ENCODE measurements around the gene YIPF3. TPM values are rescaled to one million over a fixed set of nuclear protein-coding genes. Genes with fewer than 3 reads are reported as not detected.
"Not testable (repeated sequence)": the region's sequence is repeated elsewhere in the genome, so short reads cannot be mapped to it uniquely, and the experiment has no call there.

YIPF3 gene
- total RNA-seq, 4 donors from 2014 or later = 83.4 to 146 (median 103) TPM

DNA sequence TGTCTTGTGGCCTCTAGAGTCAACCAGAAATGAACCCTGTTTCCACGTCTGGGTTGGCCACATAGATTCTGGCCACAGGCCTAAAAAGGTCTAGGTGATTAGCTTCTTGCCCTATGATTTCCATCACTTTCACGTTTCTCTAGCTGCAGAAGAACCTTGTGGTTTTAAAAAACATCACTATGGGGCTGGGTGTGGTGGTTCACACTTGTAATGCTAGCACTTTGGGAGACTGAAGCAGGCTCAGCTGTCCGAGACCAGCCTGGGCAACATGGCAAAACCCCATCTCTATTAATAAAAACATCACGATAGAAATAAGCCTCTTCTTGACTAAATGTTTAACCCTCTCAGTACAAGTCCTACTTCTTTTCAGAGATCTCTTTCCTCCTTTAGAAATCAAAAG lies 27.7 kb upstream of the YIPF3 start:
- no peak overlapping the region for H3K27ac ChIP-seq
- intact Hi-C loops (cut with DNase I; ENCODE audit: low total_unique reads) (no loop called here), in situ Hi-C loops (cut with MboI; ENCODE audit: low pct_ligation_motif_present in 1 of 4, low pct_unique_long_range_greater_than_20kb in 1 of 4, low sequenced_read_pairs in 3 of 4) (no loop called here)
- no peaks in the 10 kb centered on the region for H3K9me3 ChIP-seq
- no peak overlapping the region for H3K4me3 ChIP-seq
- H3K36me3 ChIP-seq = peaks cover 0 to 55% (median 21%) of the 10 kb centered on the region in 4 donors
- H3K27me3 ChIP-seq = no peaks in the 10 kb centered on the region
- H3K4me1 ChIP-seq = no peaks in the 10 kb centered on the region
- WGBS, 2 donors (ENCODE audit: low coverage in 1 of 2) = 73 to 77% methylated on average over 4 of the region's 4 CpGs
- DNase-seq = no peak
- no peak for TF ChIP-seq POLR2AphosphoS5 (IDR thresholded peaks at IDR 0.05)
- no peak for TF ChIP-seq CTCF (IDR thresholded peaks at IDR 0.05)
- no peak for TF ChIP-seq EP300 (IDR thresholded peaks at IDR 0.05; ENCODE audit: low read depth)
- no peak for TF ChIP-seq POLR2A (IDR thresholded peaks at IDR 0.05)

DNA sequence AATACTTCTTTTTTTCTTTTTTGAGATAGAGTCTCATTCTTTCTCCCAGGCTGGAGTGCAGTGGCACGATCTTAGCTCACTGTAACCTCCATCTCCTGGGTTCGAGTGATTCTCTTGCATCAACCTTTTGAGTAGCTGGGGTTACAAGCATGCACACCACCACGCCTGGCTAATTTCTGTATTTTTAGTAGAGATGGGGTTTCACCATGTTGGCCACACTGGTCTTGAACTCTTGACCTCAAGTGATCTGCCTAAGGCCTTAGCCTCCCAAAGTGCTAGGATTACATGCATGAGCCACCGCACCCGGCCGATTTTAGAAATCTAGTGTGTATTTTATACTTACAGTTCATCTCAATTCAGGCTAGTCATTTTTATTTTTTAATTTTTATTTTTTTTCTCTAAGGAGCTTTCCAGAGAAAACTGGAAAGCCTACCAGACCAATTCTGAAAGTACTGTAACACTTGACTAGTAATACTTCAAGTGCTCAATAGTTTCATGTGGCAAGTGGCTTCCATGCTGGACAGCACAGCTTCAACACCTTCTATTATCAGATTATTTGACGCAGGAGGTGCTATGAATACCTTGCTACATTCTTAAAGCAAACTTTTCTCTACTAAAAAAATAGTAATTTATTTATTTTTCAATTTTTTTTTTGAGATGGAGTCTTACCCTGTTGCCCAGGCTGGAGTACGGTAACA lies 25.2 kb upstream of the YIPF3 start:
- Histone ChIP-seq H3K27ac (no peak overlapping the region), H3K36me3 (peaks cover 0 to 41% (median 11%) of the 10 kb centered on the region in 4 donors), H3K27me3 (no peaks in the 10 kb centered on the region), H3K4me3 (no peak overlapping the region), H3K9me3 (no peaks in the 10 kb centered on the region), H3K4me1 (no peaks in the 10 kb centered on the region)
- in situ Hi-C loops (cut with MboI; ENCODE audit: low pct_ligation_motif_present in 1 of 4, low pct_unique_long_range_greater_than_20kb in 1 of 4, low sequenced_read_pairs in 3 of 4) = no loop called here
- 84 to 87% methylated on average over 6 to 8 of the region's 8 CpGs for WGBS, 2 donors (ENCODE audit: low coverage in 1 of 2)
- TF ChIP-seq EP300 (IDR thresholded peaks at IDR 0.05; ENCODE audit: low read depth) (no peak), CTCF (IDR thresholded peaks at IDR 0.05) (no peak)
- intact Hi-C loops (cut with DNase I; ENCODE audit: low total_unique reads) = no loop called here
- no peak for DNase-seq

- no peaks in the 10 kb centered on the region for H3K9me3 ChIP-seq
- intact Hi-C loops (cut with DNase I; ENCODE audit: low total_unique reads) (no loop called here), in situ Hi-C loops (cut with MboI; ENCODE audit: low pct_ligation_motif_present in 1 of 4, low pct_unique_long_range_greater_than_20kb in 1 of 4, low sequenced_read_pairs in 3 of 4) (no loop called here)
- H3K4me1 ChIP-seq = no peaks in the 10 kb centered on the region
- H3K27me3 ChIP-seq = no peaks in the 10 kb centered on the region
- no peak overlapping the region for H3K27ac ChIP-seq
- H3K4me3 ChIP-seq = no peak overlapping the region
- WGBS, 2 donors (ENCODE audit: low coverage in 1 of 2) = 94 to 100% methylated on average over 5 of the region's 5 CpGs
- H3K36me3 ChIP-seq = peaks cover 0 to 31% (median 8%) of the 10 kb centered on the region in 4 donors
- DNase-seq = no peak
- TF ChIP-seq EP300 (IDR thresholded peaks at IDR 0.05; ENCODE audit: low read depth) (no peak), POLR2AphosphoS5 (IDR thresholded peaks at IDR 0.05) (no peak), POLR2A (IDR thresholded peaks at IDR 0.05) (no peak), CTCF (IDR thresholded peaks at IDR 0.05) (no peak)
Observed at GRCh38 chr6:43540507-43540906, 23.8 kb upstream of the YIPF3 start.

DNA sequence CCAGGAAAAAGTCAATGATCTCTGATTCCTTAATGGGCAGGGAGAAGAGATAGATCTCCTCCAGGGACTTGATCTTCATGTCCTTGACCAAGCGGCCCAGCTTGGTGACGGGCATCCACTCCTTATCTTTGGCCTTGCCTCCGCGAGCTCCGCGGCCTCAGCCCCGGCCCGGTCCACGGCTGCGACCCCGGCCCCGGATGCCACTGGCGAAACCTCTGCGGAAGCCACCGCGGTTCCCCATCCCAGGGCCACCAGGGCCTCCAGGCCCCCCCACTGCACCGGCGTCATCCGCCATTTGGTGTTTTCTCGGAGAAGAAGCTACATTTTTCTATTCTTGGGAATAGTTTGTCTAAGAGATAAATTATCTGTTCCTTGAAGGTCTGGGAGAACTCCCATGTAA lies 22.7 kb upstream of the YIPF3 start:
- H3K27me3 ChIP-seq; in situ Hi-C loops (cut with MboI; ENCODE audit: low pct_ligation_motif_present in 1 of 4, low pct_unique_long_range_greater_than_20kb in 1 of 4, low sequenced_read_pairs in 3 of 4); H3K27ac ChIP-seq; H3K4me1 ChIP-seq; H3K4me3 ChIP-seq; H3K9me3 ChIP-seq; intact Hi-C loops (cut with DNase I; ENCODE audit: low total_unique reads); DNase-seq: not testable (repeated sequence)
- 98 to 100% methylated on average over 7 to 20 of the region's 20 CpGs for WGBS, 2 donors (ENCODE audit: low coverage in 1 of 2)
- peaks cover 0 to 27% (median 7%) of the 10 kb centered on the region in 4 donors for H3K36me3 ChIP-seq

- H3K4me3 ChIP-seq; DNase-seq; H3K27me3 ChIP-seq; intact Hi-C loops (cut with DNase I; ENCODE audit: low total_unique reads); H3K9me3 ChIP-seq; in situ Hi-C loops (cut with MboI; ENCODE audit: low pct_ligation_motif_present in 1 of 4, low pct_unique_long_range_greater_than_20kb in 1 of 4, low sequenced_read_pairs in 3 of 4); H3K27ac ChIP-seq; H3K4me1 ChIP-seq: not testable (repeated sequence)
- 96 to 100% methylated on average over 7 to 13 of the region's 17 CpGs for WGBS, 2 donors (ENCODE audit: low coverage in 1 of 2)
- H3K36me3 ChIP-seq = peaks cover 0 to 23% (median 5%) of the 10 kb centered on the region in 4 donors
Observed at GRCh38 chr6:43538986-43539385, 22.3 kb upstream of the YIPF3 start.
